Kidney (tissue), 14 donors: ENCODE results near the gene TNFAIP1. TPM values are rescaled to one million over a fixed set of nuclear protein-coding genes. Genes with fewer than 3 reads are reported as not detected.

ENCODE experiments used
- DNase-seq, 5 donors: peaks; one replicate each; pipeline ENCODE4 v3.0.0-alpha.2; 2013 to 2020
- FAIRE-seq: peaks from 2 replicates; lab custom pipeline; 2012; peaks lifted over from hg19 to GRCh38; lab: Jason Lieb, UNC
- H3K27ac ChIP-seq, 2 donors: one replicate each; pipeline ENCODE4 v1.7.0; 2013; ENCODE audit warnings: low read depth in 2 of 2, low read length in 2 of 2, inconsistent platforms in 1 of 2
- H3K27me3 ChIP-seq: one replicate; pipeline ENCODE4 v1.7.1; 2013; ENCODE audit warnings: low read length, inconsistent platforms; ENCODE audit not compliant: control insufficient read depth, insufficient read depth
- H3K36me3 ChIP-seq, 3 donors: one replicate each; pipeline versions ENCODE4 v1.7.0 to v1.7.1; 2013; ENCODE audit warnings: low read length in 3 of 3, control low read depth in 1 of 3, inconsistent platforms in 1 of 3; ENCODE audit not compliant: insufficient read depth in 3 of 3, control insufficient read depth in 2 of 3
- H3K4me1 ChIP-seq, 3 donors: one replicate each; pipeline versions ENCODE4 v1.7.0 to v1.7.1; 2013; ENCODE audit warnings: low read length in 3 of 3, inconsistent platforms in 1 of 3, low read depth in 1 of 3; ENCODE audit not compliant: control insufficient read depth in 2 of 3, insufficient read depth in 2 of 3
- H3K4me3 ChIP-seq, 3 donors: one replicate each; pipeline versions ENCODE4 v1.7.0 to v1.8.1; 2013; ENCODE audit warnings: low read length in 3 of 3, control low read depth in 1 of 3, inconsistent platforms in 1 of 3
- H3K9ac ChIP-seq, 3 donors: one replicate each; pipeline versions ENCODE4 v1.7.0 to v1.7.1; 2013; ENCODE audit warnings: low read length in 3 of 3, control low read depth in 1 of 3, inconsistent platforms in 1 of 3
- H3K9me3 ChIP-seq, 3 donors: one replicate each; pipeline versions ENCODE4 v1.7.0 to v1.7.1; 2013; ENCODE audit warnings: low read length in 3 of 3, control low read depth in 1 of 3, inconsistent platforms in 1 of 3; ENCODE audit not compliant: control insufficient read depth in 2 of 3, insufficient read depth in 1 of 3
- CTCF ChIP-seq: IDR thresholded peaks from 3 replicates; pipeline ENCODE4 v1.5.1; 2012; ENCODE audit warnings: mild to moderate bottlenecking, moderate library complexity, borderline replicate concordance; ENCODE audit not compliant: insufficient read depth; ENCODE audit errors: extremely low read depth
- intact Hi-C: fragments of 100-400 bp; cut with DNase I; formaldehyde crosslinking; loops from one replicate; pipeline ENCODE4 v1.11.1; 2022
- polyA plus RNA-seq: library from polyadenylated mRNA; stranded (reverse); fragments of 350-450 nt; fragmentation: Illumina TruSeq; extraction: RNeasy Lipid Tissue Mini Kit (QIAGEN cat#74804); gene quantifications from one replicate; pipeline ENCODE4 v1.2.3, GENCODE V29; 2014; ENCODE audit warnings: low read depth, low replicate concordance; ENCODE audit not compliant: insufficient read depth
- total RNA-seq: library from RNA; stranded (reverse); fragmentation: NEBNext Ultra II Directional; extraction: Animal tissue kit (Norgen Biotek cat#: 25700); gene quantifications from one replicate; pipeline ENCODE4 v1.2.1, GENCODE V29; 2021
- donor health status: control.
- donor health status: control.
- donor health status: control.
- donor health status: control.
- donor health status: control.
- donor health status: DM: yes; HTN: yes; CAD: no.
- donor health status: Normal renal cell carcinoma (clear cell type).

Gene TNFAIP1
- total and polyA plus RNA-seq, 2 donors from 2014 or later = 28.9 to 83.9 TPM

- intact Hi-C loops = no loop called here
- Histone ChIP-seq H3K36me3 (no peaks in the 10 kb centered on the region), H3K27ac (no peak overlapping the region), H3K4me1 (peaks cover 0 to 12% (median 3%) of the 10 kb centered on the region in 3 donors), H3K9ac (no peak overlapping the region), H3K27me3 (no peaks in the 10 kb centered on the region), H3K9me3 (no peaks in the 10 kb centered on the region), H3K4me3 (no peak overlapping the region)
- no peak for FAIRE-seq
- peak in 1 of 5 donors; percentile 22 for DNase-seq
- TF ChIP-seq CTCF = no peak
Measured at GRCh38 chr17:28315846-28316705, 19.5 kb upstream of the TNFAIP1 start.

GRCh38 chr17:28317099-28317965 is 18.2 kb upstream of the TNFAIP1 start:
- H3K27ac ChIP-seq = no peak overlapping the region
- H3K9ac ChIP-seq = no peak overlapping the region
- intact Hi-C loops = no loop called here
- no peaks in the 10 kb centered on the region for H3K27me3 ChIP-seq
- TF ChIP-seq CTCF = no peak
- H3K4me1 ChIP-seq = peaks cover 0 to 12% (median 3%) of the 10 kb centered on the region in 3 donors
- DNase-seq = no peak
- no peaks in the 10 kb centered on the region for H3K36me3 ChIP-seq
- no peak overlapping the region for H3K4me3 ChIP-seq
- FAIRE-seq = no peak
- H3K9me3 ChIP-seq = no peaks in the 10 kb centered on the region

- intact Hi-C loops = no loop called here
- Histone ChIP-seq H3K4me1 (peaks cover 0 to 12% (median 3%) of the 10 kb centered on the region in 3 donors), H3K27ac (no peak overlapping the region), H3K9me3 (no peaks in the 10 kb centered on the region), H3K4me3 (peak overlapping the region; percentile 58 to 71 (median 60)), H3K27me3 (no peaks in the 10 kb centered on the region), H3K9ac (peak overlapping the region in 1 of 3 donors; percentile 35), H3K36me3 (no peaks in the 10 kb centered on the region)
- DNase-seq (peak in 4 of 5 donors; percentile 30 to 74 (median 42)), FAIRE-seq (no peak)
- TF ChIP-seq CTCF = no peak
Measured at GRCh38 chr17:28317966-28318758, 17.4 kb upstream of the TNFAIP1 start.
